ENCODE data around the gene GRB2. TPM values are rescaled to one million over a fixed set of nuclear protein-coding genes. Genes with fewer than 3 reads are reported as not detected.

The GRB2 gene
- total and polyA plus RNA-seq, 2 of the 8 experiments (the other 6 are each of a cell fraction or from before 2014, with no cell fraction given): 44.2 to 101 TPM

DNA sequence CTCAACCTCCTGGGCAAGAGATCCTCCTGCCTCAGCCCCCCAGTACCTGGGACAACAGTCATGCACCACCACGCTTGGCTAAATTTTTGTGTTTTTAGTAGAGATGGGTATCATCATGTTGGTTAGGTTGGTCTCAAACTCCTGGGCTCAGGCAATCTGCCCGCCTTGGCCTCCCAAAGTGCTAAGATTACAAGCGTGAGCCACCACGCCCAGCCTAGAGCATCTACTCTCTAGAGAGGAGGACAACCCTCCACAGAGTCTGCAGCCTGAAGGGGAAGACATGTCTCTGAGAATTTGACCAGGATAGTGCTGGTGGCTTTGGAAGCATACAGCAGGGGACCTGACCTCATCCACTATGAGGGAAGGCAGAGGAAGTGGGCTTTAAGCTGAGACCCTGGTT lies 4.7 kb upstream of the GRB2 start (continued):
- TF ChIP-seq, protein P1, sequence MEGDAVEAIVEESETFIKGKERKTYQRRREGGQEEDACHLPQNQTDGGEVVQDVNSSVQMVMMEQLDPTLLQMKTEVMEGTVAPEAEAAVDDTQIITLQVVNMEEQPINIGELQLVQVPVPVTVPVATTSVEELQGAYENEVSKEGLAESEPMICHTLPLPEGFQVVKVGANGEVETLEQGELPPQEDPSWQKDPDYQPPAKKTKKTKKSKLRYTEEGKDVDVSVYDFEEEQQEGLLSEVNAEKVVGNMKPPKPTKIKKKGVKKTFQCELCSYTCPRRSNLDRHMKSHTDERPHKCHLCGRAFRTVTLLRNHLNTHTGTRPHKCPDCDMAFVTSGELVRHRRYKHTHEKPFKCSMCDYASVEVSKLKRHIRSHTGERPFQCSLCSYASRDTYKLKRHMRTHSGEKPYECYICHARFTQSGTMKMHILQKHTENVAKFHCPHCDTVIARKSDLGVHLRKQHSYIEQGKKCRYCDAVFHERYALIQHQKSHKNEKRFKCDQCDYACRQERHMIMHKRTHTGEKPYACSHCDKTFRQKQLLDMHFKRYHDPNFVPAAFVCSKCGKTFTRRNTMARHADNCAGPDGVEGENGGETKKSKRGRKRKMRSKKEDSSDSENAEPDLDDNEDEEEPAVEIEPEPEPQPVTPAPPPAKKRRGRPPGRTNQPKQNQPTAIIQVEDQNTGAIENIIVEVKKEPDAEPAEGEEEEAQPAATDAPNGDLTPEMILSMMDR (IDR thresholded peaks at IDR 0.05; ENCODE audit: control extremely low read depth in 1 of 3, insufficient read depth in 1 of 3, low read depth in 1 of 3, low read length in 3 of 3): no peak
- no peak for TF ChIP-seq SUZ12 (IDR thresholded peaks at IDR 0.05; ENCODE audit: low read length)

All from H1 (cell line).